ENCODE measurements around the gene MAT2A.

Gene MAT2A

DNA sequence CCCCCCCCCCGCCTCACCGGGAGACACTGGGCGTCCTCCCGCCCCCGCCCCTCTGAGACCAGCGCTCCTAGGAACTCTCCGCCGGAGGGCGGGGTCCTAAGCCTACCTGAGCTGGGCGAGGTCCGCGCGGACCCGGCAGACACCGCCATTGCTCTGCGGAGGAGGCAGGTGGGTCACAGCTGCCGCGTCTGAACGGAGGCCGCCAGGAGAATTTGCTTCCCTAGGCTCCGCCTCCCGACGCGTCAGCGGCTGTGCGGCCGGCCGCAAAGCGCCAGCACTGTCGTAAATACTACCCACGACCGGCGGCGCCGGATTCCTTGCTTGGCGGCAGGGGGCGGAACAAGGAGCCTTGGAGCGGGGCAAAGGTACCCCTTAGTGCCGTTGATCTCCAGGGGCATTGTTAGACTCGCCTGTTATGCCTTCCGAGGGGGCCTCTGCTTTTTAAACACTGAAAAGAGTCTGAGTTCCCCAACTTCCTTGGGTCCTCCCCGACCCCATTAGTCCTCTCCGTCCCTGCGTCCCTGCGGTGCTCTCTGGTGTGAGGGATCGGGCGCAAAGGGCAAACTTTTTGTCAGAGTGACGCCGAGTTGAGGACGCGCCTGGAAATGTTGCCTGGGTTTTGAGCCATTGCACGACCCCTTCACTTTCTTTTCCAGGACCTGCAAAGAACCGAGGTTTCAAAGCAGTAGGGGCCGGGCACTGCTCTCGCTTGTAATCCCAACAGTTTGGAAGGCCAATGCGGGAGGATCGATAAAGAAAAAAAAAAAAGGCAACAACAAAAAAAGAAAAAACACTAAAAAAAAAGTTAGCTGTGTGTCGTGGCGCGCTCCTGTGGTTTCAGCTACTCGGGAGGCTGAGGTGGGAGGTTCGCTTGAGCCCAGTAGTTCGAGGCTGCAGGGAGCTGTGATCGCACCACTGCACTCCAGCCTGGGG, 22.6 kb downstream of the MAT2A start, which contains the start of gene GGCX:
TSS of gene GGCX (minus strand) at position 214 of the 933 bp plus-strand sequence. CDS start at position 149, 65 bp downstream.
- peaks cover 7% of the 10 kb centered on the region for H3K36me3 Mint-ChIP-seq (ENCODE audit: low read depth)
- H3K4me1 Mint-ChIP-seq (ENCODE audit: low read depth), result peaks cover 24% of the 10 kb centered on the region
- H3K9me3 Mint-ChIP-seq, result no peaks in the 10 kb centered on the region
- peak; percentile 87 for DNase-seq (ENCODE audit: low spot score)
- peak within 1 kb of the TSS; percentile 96 for H3K27ac Mint-ChIP-seq
- peak within 1 kb of the TSS; percentile 95 for H3K4me3 Mint-ChIP-seq
- H3K27me3 Mint-ChIP-seq (ENCODE audit: low read depth), result no peaks in the 10 kb centered on the region

DNA sequence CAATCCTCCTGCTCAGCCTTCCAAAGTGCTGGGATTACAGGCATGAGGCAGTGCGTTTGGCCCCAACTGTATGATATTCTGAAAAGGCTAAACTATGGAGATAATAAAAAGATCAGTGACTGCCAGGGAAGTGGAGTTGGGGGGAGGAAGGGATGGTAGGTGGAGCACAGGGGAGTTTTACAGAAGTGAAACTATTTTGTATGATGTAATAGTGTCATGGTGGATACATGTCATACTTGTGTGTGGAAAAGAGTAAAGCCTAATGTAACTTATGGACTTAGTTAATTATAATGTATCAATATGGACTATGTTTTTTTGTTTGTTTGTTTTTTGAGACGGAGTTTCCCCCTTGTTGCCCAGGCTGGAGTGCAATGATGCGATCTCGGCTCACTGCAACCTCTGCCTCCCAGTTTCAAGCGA, 25.2 kb downstream of the MAT2A start:
- H3K9me3 Mint-ChIP-seq, result no peaks in the 10 kb centered on the region
- no peak overlapping the region for H3K27ac Mint-ChIP-seq
- H3K27me3 Mint-ChIP-seq (ENCODE audit: low read depth), result no peaks in the 10 kb centered on the region
- DNase-seq (ENCODE audit: low spot score), result no peak
- H3K36me3 Mint-ChIP-seq (ENCODE audit: low read depth), result no peaks in the 10 kb centered on the region
- H3K4me3 Mint-ChIP-seq, result no peak overlapping the region
- H3K4me1 Mint-ChIP-seq (ENCODE audit: low read depth), result peaks cover 24% of the 10 kb centered on the region

DNA sequence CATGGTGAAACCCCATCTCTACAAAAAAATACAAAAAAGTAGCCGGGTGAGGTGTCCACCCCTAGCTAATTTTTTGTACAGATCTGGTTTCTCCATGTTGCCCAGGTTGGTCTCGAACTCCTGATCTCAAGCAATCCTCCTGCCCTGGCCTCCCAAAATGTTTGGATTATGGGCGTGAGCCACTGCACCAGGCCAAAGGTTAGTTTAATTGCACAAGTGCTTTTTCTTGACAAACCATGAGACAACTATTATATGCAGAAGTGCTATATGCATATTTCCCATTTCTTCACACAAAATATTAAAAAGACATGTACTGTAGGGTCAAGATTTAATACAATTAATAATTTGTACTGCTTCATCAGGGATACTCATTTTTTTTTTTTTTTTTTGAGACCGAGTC, 27.3 kb downstream of the MAT2A start:
- peaks cover 11% of the 10 kb centered on the region for H3K4me1 Mint-ChIP-seq (ENCODE audit: low read depth)
- no peaks in the 10 kb centered on the region for H3K36me3 Mint-ChIP-seq (ENCODE audit: low read depth)
- no peaks in the 10 kb centered on the region for H3K9me3 Mint-ChIP-seq
- H3K27me3 Mint-ChIP-seq (ENCODE audit: low read depth), result peaks cover 12% of the 10 kb centered on the region
- no peak overlapping the region for H3K27ac Mint-ChIP-seq
- DNase-seq (ENCODE audit: low spot score), result no peak
- H3K4me3 Mint-ChIP-seq, result no peak overlapping the region

DNA sequence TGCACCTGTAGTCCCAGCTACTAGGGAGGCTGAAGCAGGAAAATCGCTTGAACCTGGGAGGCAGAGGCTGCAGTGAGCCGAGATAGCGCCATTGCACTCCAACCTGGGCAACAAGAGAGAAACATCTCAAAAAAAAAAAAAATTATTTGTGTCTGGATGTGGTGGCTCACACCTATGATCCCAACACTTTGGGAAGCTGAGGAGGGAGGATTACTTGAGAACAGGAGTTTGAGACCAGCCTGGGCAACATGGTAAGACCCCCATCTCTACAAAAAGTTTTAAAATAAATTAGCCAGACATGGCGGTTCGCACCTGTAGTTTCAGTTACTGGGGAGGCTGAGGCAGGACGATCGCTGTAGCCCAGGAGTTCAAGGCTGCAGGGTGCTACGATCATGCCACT, 36.8 kb downstream of the MAT2A start:
- Mint-ChIP-seq H3K9me3 (no peaks in the 10 kb centered on the region), H3K27ac (no peak overlapping the region), H3K27me3 (ENCODE audit: low read depth) (peaks cover 17% of the 10 kb centered on the region), H3K4me3 (no peak overlapping the region), H3K36me3 (ENCODE audit: low read depth) (peaks cover 16% of the 10 kb centered on the region), H3K4me1 (ENCODE audit: low read depth) (peaks cover 25% of the 10 kb centered on the region)
- no peak for DNase-seq (ENCODE audit: low spot score)

DNA sequence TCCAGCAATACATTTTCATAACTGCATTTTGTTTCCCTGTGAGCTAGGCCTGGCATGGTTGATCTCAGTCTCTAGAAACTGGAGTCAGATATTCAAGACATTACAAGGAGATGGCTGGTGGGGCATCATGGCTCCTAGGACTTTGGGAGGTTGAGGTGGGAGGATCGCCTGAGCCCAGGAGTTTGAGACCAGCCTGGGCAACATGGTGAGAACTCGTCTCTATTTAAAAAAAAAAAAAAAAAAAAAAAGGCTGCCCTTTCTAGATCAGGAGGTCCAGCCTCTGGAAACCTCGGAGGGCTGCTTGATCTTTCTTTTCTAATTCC, 38.1 kb downstream of the MAT2A start:
- DNase-seq (ENCODE audit: low spot score), result no peak
- peaks cover 23% of the 10 kb centered on the region for H3K36me3 Mint-ChIP-seq (ENCODE audit: low read depth)
- peaks cover 6% of the 10 kb centered on the region for H3K27me3 Mint-ChIP-seq (ENCODE audit: low read depth)
- peak overlapping the region; percentile 86 for H3K27ac Mint-ChIP-seq
- peak overlapping the region; percentile 96 for H3K4me3 Mint-ChIP-seq
- H3K4me1 Mint-ChIP-seq (ENCODE audit: low read depth), result peaks cover 25% of the 10 kb centered on the region
- no peaks in the 10 kb centered on the region for H3K9me3 Mint-ChIP-seq

DNA sequence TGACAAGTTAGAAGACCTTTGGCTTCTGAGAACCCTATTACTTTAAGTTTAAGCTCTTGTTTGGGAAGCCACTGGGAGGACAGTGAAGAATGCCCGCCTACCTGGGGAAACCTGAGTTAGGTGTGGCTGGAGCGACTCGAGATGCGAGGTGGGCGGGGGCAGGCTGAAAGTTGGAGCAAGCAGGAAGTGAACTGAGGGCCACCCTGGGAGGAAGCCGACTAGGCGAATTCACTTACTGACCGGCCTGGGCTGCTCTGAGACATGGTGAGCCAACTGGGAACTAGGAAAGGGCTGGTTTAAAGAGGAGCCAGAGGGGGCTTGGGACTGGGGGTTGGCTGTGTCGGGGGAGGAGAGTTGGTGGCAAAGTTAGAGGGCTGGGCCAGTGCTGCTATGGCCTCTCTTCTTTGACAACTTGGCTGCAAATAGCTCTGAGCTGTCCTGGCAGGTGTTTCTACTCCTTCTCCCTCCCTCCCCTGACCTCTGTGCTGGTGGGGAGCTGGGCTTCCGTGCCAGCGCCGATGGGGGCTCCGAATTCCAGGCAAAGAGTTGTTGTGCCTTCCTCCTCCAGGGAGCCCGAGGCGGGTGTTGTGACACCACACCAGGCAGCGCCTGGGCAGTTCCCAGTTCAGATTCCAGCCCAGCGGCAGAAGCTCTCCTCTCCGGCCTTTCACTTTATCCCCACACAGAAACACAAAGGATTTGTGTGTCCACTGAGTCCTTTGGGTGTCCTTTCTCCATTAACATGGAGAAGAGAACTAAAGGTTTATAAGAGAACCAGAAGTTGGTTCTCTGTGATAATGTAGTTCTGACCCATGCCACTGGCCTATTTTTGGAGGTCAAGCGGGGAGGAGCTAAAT, 38.6 kb downstream of the MAT2A start, which contains the start of gene VAMP8:
TSS of gene VAMP8 (plus strand) at position 201 of the 857 bp plus-strand sequence. CDS start at position 262, 61 bp downstream.
- DNase-seq (ENCODE audit: low spot score), result peak; percentile 46

DNA sequence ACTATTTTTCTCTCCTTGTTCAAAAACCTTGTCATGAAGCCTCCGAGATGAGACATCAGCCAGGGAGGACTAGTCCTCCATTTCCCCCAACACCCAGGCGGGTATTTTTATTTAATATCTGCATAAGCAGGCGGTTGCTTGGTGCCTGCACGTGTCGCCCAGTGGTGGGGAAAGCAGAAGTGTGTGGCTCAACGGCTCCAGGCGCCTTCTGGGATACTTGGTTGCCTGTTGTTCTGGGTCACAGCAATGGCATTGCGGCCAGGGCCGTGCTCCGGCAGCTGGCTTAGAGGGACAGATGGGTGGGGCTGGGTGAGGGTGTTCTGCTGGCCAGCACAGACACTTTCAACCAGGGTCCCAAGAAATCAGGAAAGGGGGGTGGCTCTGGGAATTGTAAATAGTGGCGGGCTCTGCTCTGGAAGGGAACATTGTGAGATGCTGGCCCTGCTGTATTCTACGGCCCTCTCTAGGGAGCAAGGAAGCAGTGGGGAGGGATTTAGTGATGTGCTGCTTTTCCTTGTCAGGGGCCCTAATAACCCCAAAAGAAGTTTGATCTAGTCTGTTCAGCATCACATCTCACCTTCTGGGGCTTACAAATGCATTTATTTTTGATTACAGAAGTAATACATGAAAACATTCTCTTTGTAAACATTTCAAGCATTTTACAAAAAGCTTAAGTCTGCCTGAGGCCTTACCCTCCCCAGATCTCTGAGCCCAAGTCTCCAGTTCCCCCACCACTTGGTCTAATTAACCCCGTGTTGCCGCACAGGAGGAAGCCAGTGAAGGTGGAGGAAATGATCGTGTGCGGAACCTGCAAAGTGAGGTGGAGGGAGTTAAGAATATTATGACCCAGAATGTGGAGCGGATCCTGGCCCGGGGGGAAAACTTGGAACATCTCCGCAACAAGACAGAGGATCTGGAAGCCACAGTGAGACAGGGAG, 39.5 kb downstream of the MAT2A start:
- no peaks in the 10 kb centered on the region for H3K27me3 Mint-ChIP-seq (ENCODE audit: low read depth)
- H3K4me1 Mint-ChIP-seq (ENCODE audit: low read depth), result peaks cover 29% of the 10 kb centered on the region
- no peaks in the 10 kb centered on the region for H3K9me3 Mint-ChIP-seq
- H3K27ac Mint-ChIP-seq, result peak overlapping the region; percentile 86
- peaks cover 33% of the 10 kb centered on the region for H3K36me3 Mint-ChIP-seq (ENCODE audit: low read depth)
- no peak for DNase-seq (ENCODE audit: low spot score)
- peak overlapping the region; percentile 96 for H3K4me3 Mint-ChIP-seq

More for the DNA sequence above, 38.6 kb downstream of the MAT2A start, which contains the start of gene VAMP8:
- peak within 1 kb of the TSS; percentile 86 for H3K27ac Mint-ChIP-seq
- no peaks in the 10 kb centered on the region for H3K9me3 Mint-ChIP-seq
- peak within 1 kb of the TSS; percentile 96 for H3K4me3 Mint-ChIP-seq
- H3K4me1 Mint-ChIP-seq (ENCODE audit: low read depth), result peaks cover 26% of the 10 kb centered on the region
- H3K27me3 Mint-ChIP-seq (ENCODE audit: low read depth), result peaks cover 2% of the 10 kb centered on the region
- H3K36me3 Mint-ChIP-seq (ENCODE audit: low read depth), result peaks cover 27% of the 10 kb centered on the region

DNA sequence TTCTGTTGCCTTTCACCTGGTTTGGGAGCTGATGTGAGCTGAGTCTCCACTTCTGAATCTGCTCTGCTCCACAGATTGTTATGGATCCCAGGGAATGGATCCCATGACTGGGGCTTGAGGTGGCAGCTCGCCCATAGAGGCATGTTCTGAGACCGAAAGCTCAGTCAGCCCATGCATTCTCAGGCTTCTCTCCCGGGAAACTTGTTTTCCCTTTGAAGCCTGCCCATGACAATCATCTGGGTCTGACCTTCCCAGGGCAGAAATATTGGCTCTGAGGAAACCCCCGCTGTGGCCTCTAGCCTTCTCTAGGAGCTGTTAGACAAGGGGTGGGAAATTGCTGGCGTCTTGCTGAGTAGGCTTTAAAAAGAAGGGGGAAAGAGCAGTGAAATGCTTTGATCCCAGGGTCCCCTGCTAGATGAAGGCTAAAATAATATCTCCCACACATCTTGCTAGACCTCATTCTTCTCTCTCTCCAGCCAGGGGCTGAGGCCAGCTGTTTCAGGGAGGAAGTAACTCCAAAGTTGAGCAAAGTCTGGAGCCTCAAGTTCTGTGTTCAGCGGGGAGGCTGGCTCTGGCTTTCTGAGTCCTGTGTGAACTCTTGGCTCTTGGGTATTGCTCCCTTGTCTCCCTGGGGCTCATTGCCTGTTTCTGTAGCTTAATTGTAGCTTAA, 40.4 kb downstream of the MAT2A start:
- H3K27ac Mint-ChIP-seq, result peak overlapping the region; percentile 86
- H3K9me3 Mint-ChIP-seq, result no peaks in the 10 kb centered on the region
- H3K4me3 Mint-ChIP-seq, result peak overlapping the region; percentile 96
- no peaks in the 10 kb centered on the region for H3K27me3 Mint-ChIP-seq (ENCODE audit: low read depth)
- DNase-seq (ENCODE audit: low spot score), result no peak
- peaks cover 34% of the 10 kb centered on the region for H3K36me3 Mint-ChIP-seq (ENCODE audit: low read depth)
- peaks cover 34% of the 10 kb centered on the region for H3K4me1 Mint-ChIP-seq (ENCODE audit: low read depth)

DNA sequence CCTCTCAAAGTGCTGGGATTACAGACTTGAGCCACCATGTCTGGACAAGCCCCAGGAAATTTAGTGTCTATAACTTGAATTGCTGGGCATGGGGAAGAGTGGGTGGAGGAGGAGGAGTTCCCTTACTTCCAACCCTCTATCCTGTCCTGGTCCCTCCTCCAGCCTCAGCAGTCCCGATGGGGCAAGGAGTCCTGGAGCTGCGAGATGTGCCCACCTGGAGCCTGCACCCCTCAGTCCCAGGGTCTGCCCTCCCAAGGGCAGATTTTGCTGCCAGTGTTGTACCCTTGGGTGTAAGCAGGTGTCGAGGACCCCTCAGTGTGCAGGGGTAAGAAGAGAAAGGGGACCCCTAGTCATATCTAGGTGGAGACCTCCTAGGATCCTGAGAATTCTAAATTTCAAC, 41.2 kb downstream of the MAT2A start:
- H3K27me3 Mint-ChIP-seq (ENCODE audit: low read depth), result no peaks in the 10 kb centered on the region
- peaks cover 38% of the 10 kb centered on the region for H3K4me1 Mint-ChIP-seq (ENCODE audit: low read depth)
- no peak for DNase-seq (ENCODE audit: low spot score)
- peaks cover 34% of the 10 kb centered on the region for H3K36me3 Mint-ChIP-seq (ENCODE audit: low read depth)
- peak overlapping the region; percentile 52 for H3K4me3 Mint-ChIP-seq
- no peaks in the 10 kb centered on the region for H3K9me3 Mint-ChIP-seq
- H3K27ac Mint-ChIP-seq, result peak overlapping the region; percentile 55

DNA sequence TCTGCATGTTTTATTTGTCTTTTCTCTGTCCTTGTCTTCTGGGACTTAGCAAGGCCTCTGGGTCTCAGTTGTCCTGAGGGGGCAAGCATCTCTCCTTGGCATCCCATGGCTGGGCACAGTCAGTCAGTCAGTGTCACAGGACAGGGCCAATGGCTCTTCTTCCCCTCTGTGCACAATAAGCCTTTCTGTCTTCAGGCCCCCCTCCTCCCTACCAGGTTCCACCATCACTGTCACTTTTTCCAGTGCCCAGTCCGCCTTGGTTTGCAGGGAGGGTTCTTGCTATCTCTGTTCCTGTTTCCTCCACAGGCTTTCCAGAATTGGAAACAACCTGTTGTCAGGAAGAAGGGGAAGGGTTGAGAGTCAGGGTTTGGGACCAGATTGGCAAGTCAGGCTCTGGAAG, 43.5 kb downstream of the MAT2A start:
- Mint-ChIP-seq H3K27ac (peak overlapping the region; percentile 74), H3K4me3 (peak overlapping the region; percentile 36), H3K27me3 (ENCODE audit: low read depth) (no peaks in the 10 kb centered on the region), H3K4me1 (ENCODE audit: low read depth) (peaks cover 49% of the 10 kb centered on the region), H3K9me3 (no peaks in the 10 kb centered on the region), H3K36me3 (ENCODE audit: low read depth) (peaks cover 34% of the 10 kb centered on the region)
- no peak for DNase-seq (ENCODE audit: low spot score)

DNA sequence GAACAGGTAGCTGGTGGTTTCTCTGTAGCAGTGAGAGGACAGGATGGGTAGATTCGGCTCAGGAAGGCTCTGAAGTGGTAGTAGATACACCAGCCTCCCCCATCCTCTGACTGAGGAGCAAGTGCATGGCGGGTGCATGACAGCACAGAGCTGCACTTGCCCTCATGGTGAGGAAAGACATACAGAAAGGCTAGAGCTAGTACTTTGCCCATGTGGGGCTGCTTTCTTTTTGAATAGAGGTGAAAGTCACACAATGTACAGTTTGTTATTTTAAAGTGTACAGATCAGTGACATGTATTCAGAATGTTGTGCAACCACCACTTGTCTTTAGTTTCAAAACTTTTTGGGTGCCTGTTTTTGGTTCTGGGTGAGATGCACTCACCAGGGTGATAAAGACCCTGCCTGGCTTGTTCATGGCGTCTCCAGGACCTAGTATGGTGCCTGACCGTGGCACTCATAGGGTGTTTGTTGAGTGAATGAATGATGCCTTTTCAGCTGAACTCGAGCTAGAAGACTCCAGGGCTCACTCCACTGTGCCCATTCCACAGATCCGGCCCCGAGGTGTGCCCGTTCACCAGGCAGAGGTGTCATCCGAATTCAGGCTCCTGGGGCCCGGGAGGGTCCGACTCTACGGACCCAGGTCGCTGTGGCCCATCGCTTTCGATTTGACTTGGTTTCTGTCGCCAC, 44.8 kb downstream of the MAT2A start:
- no peaks in the 10 kb centered on the region for H3K27me3 Mint-ChIP-seq (ENCODE audit: low read depth)
- H3K9me3 Mint-ChIP-seq, result no peaks in the 10 kb centered on the region

DNA sequence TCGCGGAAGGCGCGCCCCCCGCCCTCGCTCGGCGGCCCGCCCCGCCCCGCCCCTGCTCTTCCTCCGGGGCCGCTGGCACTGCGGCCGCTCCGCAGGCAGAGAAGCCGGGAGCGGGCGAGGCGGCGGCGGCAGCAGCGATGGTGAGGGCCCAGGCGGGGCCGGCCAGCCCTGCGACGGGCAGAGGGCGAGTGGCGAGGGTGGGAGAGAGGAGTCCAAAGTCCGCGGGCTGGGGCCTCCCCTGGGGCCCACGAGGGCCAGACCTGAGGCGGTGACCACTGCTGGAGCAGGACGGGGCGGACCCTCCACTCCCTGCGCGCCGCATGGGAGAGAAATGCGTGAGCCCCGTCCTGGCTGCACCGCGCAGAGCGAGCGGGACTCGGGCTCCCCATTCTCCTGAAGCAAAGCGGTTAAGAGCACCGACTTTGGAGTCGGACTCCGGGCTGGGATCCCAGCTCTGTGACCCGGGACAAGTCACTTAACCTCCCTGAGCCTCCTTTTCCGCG, 45.4 kb downstream of the MAT2A start, which contains the start of gene VAMP5:
TSS of gene VAMP5 (plus strand) at position 78 of the 503 bp plus-strand sequence. CDS start at position 138, 60 bp downstream.
- Mint-ChIP-seq H3K36me3 (ENCODE audit: low read depth) (peaks cover 24% of the 10 kb centered on the region), H3K27ac (peak within 1 kb of the TSS; percentile 85), H3K4me1 (ENCODE audit: low read depth) (peaks cover 41% of the 10 kb centered on the region), H3K9me3 (no peaks in the 10 kb centered on the region), H3K4me3 (peak within 1 kb of the TSS; percentile 85), H3K27me3 (ENCODE audit: low read depth) (no peaks in the 10 kb centered on the region)
- no peak for DNase-seq (ENCODE audit: low spot score)

More for the DNA sequence above, 44.8 kb downstream of the MAT2A start:
- peak; percentile 40 for DNase-seq (ENCODE audit: low spot score)
- Mint-ChIP-seq H3K27ac (peak overlapping the region; percentile 83), H3K36me3 (ENCODE audit: low read depth) (peaks cover 26% of the 10 kb centered on the region), H3K4me1 (ENCODE audit: low read depth) (peaks cover 46% of the 10 kb centered on the region), H3K4me3 (peak overlapping the region; percentile 81)
